Non-pigmented ciliary epithelial cell (primary cell): ENCODE measurements around the gene USP17L5.
"Not testable (repeated sequence)": the region's sequence is repeated elsewhere in the genome, so short reads cannot be mapped to it uniquely, and the experiment has no call there.

Source experiments
- DNase-seq: peaks from one replicate; pipeline ENCODE4 v3.0.0-alpha.2; 2010; ENCODE audit warnings: low read depth

The USP17L5 gene

GRCh38 chr4:9339103-9339502 lies at the start of gene USP17L5:
Gene USP17L5 (plus strand): TSS chr4:9339403. CDS start chr4:9339403, 0 bp downstream.
- DNase-seq = not testable (repeated sequence)

- DNase-seq = not testable (repeated sequence)
These were observed 15.0 kb upstream of the USP17L5 start for GRCh38 chr4:9324191-9324590.

- not testable (repeated sequence) for DNase-seq
These were observed 14.3 kb upstream of the USP17L5 start, which contains the start of gene USP17L24 for GRCh38 chr4:9324865-9325264. Gene USP17L24 (plus strand): TSS chr4:9325165. CDS start chr4:9325165, 0 bp downstream.

- DNase-seq = not testable (repeated sequence)
These were observed 9.6 kb upstream of the USP17L5 start, which contains the start of gene USP17L25 for GRCh38 chr4:9329611-9330010. Gene USP17L25 (plus strand): TSS chr4:9329911. CDS start chr4:9329911, 0 bp downstream.

GRCh38 chr4:9334358-9334757 lies 4.8 kb upstream of the USP17L5 start, which contains the start of gene USP17L26:
Gene USP17L26 (plus strand): TSS chr4:9334658. CDS start chr4:9334658, 0 bp downstream.
- DNase-seq = not testable (repeated sequence)

- DNase-seq = not testable (repeated sequence)
These were observed 4.6 kb downstream of the USP17L5 start, which contains the start of gene USP17L27 for GRCh38 chr4:9343848-9344247. Gene USP17L27 (plus strand): TSS chr4:9344148. CDS start chr4:9344148, 0 bp downstream.

GRCh38 chr4:9348593-9348992 lies 9.4 kb downstream of the USP17L5 start, which contains the start of gene USP17L28:
Gene USP17L28 (plus strand): TSS chr4:9348893. CDS start chr4:9348893, 0 bp downstream.
- not testable (repeated sequence) for DNase-seq

GRCh38 chr4:9350866-9351265 lies 11.7 kb downstream of the USP17L5 start:
- DNase-seq = not testable (repeated sequence)

- DNase-seq = not testable (repeated sequence)
These were observed 14.1 kb downstream of the USP17L5 start, which contains the start of gene USP17L29 for GRCh38 chr4:9353338-9353737. Gene USP17L29 (plus strand): TSS chr4:9353638. CDS start chr4:9353638, 0 bp downstream.

- not testable (repeated sequence) for DNase-seq
These were observed 23.6 kb downstream of the USP17L5 start, which contains the start of gene USP17L30 for GRCh38 chr4:9362829-9363228. Gene USP17L30 (plus strand): TSS chr4:9363129. CDS start chr4:9363129, 0 bp downstream.

- not testable (repeated sequence) for DNase-seq
These were observed 40.7 kb downstream of the USP17L5 start for GRCh38 chr4:9379881-9380280.

- not testable (repeated sequence) for DNase-seq
These were observed 41.9 kb downstream of the USP17L5 start for GRCh38 chr4:9381012-9381534.

GRCh38 chr4:9384126-9384525 lies 44.9 kb downstream of the USP17L5 start:
- no peak for DNase-seq

GRCh38 chr4:9389001-9389400 lies 49.8 kb downstream of the USP17L5 start:
- DNase-seq = not testable (repeated sequence)
